ENCODE measurements around the gene RASSF5.

GRCh38 chr1:206521127-206521526 is 13.8 kb downstream of the RASSF5 start:
- TF ChIP-seq CTCF (IDR thresholded peaks at IDR 0.05; ENCODE audit: borderline replicate concordance, extremely low read depth, low read length, poor library complexity, severe bottlenecking) = no peak
- TF ChIP-seq EZH2 (IDR thresholded peaks at IDR 0.05; ENCODE audit: borderline replicate concordance, low read depth, low read length, severe bottlenecking) = no peak

Measured in DND-41 (cell line).